Endothelial cell of umbilical vein (primary cell): ENCODE data around the gene RAPGEF3. TPM values are rescaled to one million over a fixed set of nuclear protein-coding genes. Genes with fewer than 3 reads are reported as not detected.

Source experiments
- BruUV-seq: library from RNA; stranded (reverse); fragments of 400-500 nt; replicated peaks from 2 replicates; lab custom pipeline; 2021; lab: Mats Ljungman, UMichigan
- CTCF ChIA-PET: fragments of 300-600, 350-600 bp; sonication (Branson Sonifier 250); formaldehyde crosslinking; loops from one replicate; lab custom pipeline; 2021; ENCODE audit warnings: antibody characterized with exemption, inconsistent platforms; lab: Charles Lee
- POLR2A ChIA-PET: fragments of 300-600, 350-600 bp; sonication (Branson Sonifier 250); formaldehyde crosslinking; loops from one replicate; lab custom pipeline; 2021; ENCODE audit warnings: antibody characterized with exemption, inconsistent platforms; lab: Charles Lee
- DNase-seq: peaks from one replicate; pipeline ENCODE4 v3.0.0-alpha.2; 2011; ENCODE audit warnings: low read depth, low spot score
- FAIRE-seq: peaks from 2 replicates; lab custom pipeline; 2011; peaks lifted over from hg19 to GRCh38; lab: Jason Lieb, UNC
- H2AFZ ChIP-seq: 2 replicates; pipeline ENCODE4 v1.6.0; 2012; ENCODE audit warnings: low read depth, low read length, control low read depth, inconsistent platforms
- H3K27ac ChIP-seq: 2 replicates; pipeline ENCODE4 v1.5.1; 2011; ENCODE audit warnings: low read depth, mild to moderate bottlenecking, control low read depth, low read length, moderate library complexity; ENCODE audit not compliant: insufficient read depth
- H3K27me3 ChIP-seq, 2 experiments: 2 replicates each; pipeline versions ENCODE4 v1.6.0 to v1.6.1; 2011; ENCODE audit warnings: low read length in 2 of 2, mixed read lengths in 1 of 2; ENCODE audit not compliant: control insufficient read depth in 2 of 2, insufficient read depth in 2 of 2
- H3K36me3 ChIP-seq, 2 experiments: 2 replicates in 1 of 2; 3 replicates in 1 of 2; pipeline ENCODE4 v1.5.1; 2011; ENCODE audit warnings: low read length in 2 of 2, mild to moderate bottlenecking in 1 of 2, moderate library complexity in 1 of 2; ENCODE audit not compliant: control insufficient read depth in 2 of 2, insufficient read depth in 2 of 2; ENCODE audit errors: extremely low read depth in 1 of 2
- H3K4me1 ChIP-seq: 3 replicates; pipeline ENCODE4 v1.5.1; 2011; ENCODE audit warnings: mild to moderate bottlenecking, low read length; ENCODE audit not compliant: control insufficient read depth, insufficient read depth; ENCODE audit errors: extremely low read depth
- H3K4me2 ChIP-seq: 2 replicates; pipeline ENCODE4 v1.6.1; 2011; ENCODE audit warnings: low read length, control low read depth, mixed read lengths; ENCODE audit not compliant: insufficient read depth
- H3K4me3 ChIP-seq, 3 experiments: fragments of 200-600 bp in 1 of 3; sonication (generic), shearing (Covaris generic) in 1 of 3; replicated peaks in 1 of 3; 2 replicates each; pipeline ENCODE4 v1.5.1; 2011 to 2016; ENCODE audit warnings: control low read depth in 3 of 3, low read length in 3 of 3, mild to moderate bottlenecking in 2 of 3, inconsistent platforms in 1 of 3, low read depth in 1 of 3, moderate library complexity in 1 of 3; ENCODE audit not compliant: insufficient read depth in 1 of 3
- H3K79me2 ChIP-seq: 2 replicates; pipeline ENCODE4 v1.6.0; 2012; ENCODE audit warnings: low read length, inconsistent platforms; ENCODE audit not compliant: control insufficient read depth, insufficient read depth
- H3K9ac ChIP-seq: replicated peaks from 2 replicates; pipeline ENCODE3; 2011; ENCODE audit warnings: low read length, control low read depth; ENCODE audit not compliant: insufficient read depth; ENCODE audit errors: extremely low read depth
- H3K9me1 ChIP-seq: replicated peaks from 3 replicates; pipeline ENCODE4 v1.6.0; 2011; ENCODE audit warnings: mild to moderate bottlenecking, low read length; ENCODE audit not compliant: control insufficient read depth, insufficient read depth; ENCODE audit errors: extremely low read depth
- H3K9me3 ChIP-seq: replicated peaks from 2 replicates; pipeline ENCODE4 v1.5.1; 2012; ENCODE audit warnings: low read length, inconsistent platforms; ENCODE audit not compliant: control insufficient read depth, insufficient read depth
- H4K20me1 ChIP-seq: replicated peaks from 2 replicates; pipeline ENCODE3; 2011; ENCODE audit warnings: mild to moderate bottlenecking, low read length; ENCODE audit not compliant: control insufficient read depth, insufficient read depth; ENCODE audit errors: extremely low read depth
- CTCF ChIP-seq, 2 donors: IDR thresholded peaks; 1 replicate in 1 of 2; 2 replicates in 1 of 2; pipeline ENCODE4 v1.5.1; 2011; ENCODE audit warnings: low read length in 2 of 2, mild to moderate bottlenecking in 2 of 2, moderate library complexity in 2 of 2, control low read depth in 1 of 2, inconsistent platforms in 1 of 2, low read depth in 1 of 2; ENCODE audit not compliant: insufficient read depth in 1 of 2; ENCODE audit errors: extremely low read depth in 1 of 2
- EZH2 ChIP-seq: IDR thresholded peaks from 2 replicates; pipeline ENCODE4 v1.6.1; 2012; ENCODE audit warnings: borderline replicate concordance, low read depth, mild to moderate bottlenecking, moderate library complexity, low read length, inconsistent platforms; ENCODE audit not compliant: severe bottlenecking
- FOS ChIP-seq: IDR thresholded peaks from 2 replicates; pipeline ENCODE4 v1.6.1; 2011; ENCODE audit warnings: mild to moderate bottlenecking, low read length, moderate library complexity, borderline replicate concordance; ENCODE audit not compliant: insufficient read depth
- GATA2 ChIP-seq: IDR thresholded peaks from 2 replicates; pipeline ENCODE4 v1.7.0; 2011; ENCODE audit warnings: low read depth, mild to moderate bottlenecking, moderate library complexity, mixed read lengths, low read length; ENCODE audit not compliant: insufficient read length, insufficient read depth
- JUN ChIP-seq: IDR thresholded peaks from 2 replicates; pipeline ENCODE4 v1.6.1; 2011; ENCODE audit warnings: borderline replicate concordance, low read depth; ENCODE audit not compliant: insufficient read length, insufficient read depth
- MYC ChIP-seq: IDR thresholded peaks from one replicate; pipeline ENCODE4 v1.6.1; 2011; ENCODE audit warnings: mild to moderate bottlenecking, low read depth, low read length
- POLR2A ChIP-seq: IDR thresholded peaks from 2 replicates; pipeline ENCODE4 v1.6.1; 2012; ENCODE audit warnings: low read depth, mild to moderate bottlenecking, control low read depth, low read length
- POLR2AphosphoS5 ChIP-seq: IDR thresholded peaks from 2 replicates; pipeline ENCODE4 v1.6.1; 2012; ENCODE audit warnings: low read depth, mild to moderate bottlenecking, control low read depth, low read length, moderate library complexity; ENCODE audit not compliant: insufficient read depth
- dilution Hi-C: fragments of 300-500 bp; cut with MboI; formaldehyde crosslinking; loops from one replicate; pipeline ENCODE4 v1.15.0; 2019; ENCODE audit warnings: low sequenced_read_pairs; ENCODE audit not compliant: extremely low pct_ligation_motif_present
- intact Hi-C: fragments of 100-400 bp; cut with micrococcal nuclease; formaldehyde crosslinking; loops from one replicate; pipeline ENCODE4 v1.10.0; 2022
- polyA plus RNA-seq, 4 experiments: library from polyadenylated mRNA; depleted of rRNA in 3 of 4; stranded (reverse) in 3 of 4; unstranded in 1 of 4; fragments of >200 nt; gene quantifications; 2 replicates each; pipeline versions ENCODE4 v1.2.1 to v1.2.3, GENCODE V29; 2011 to 2012; ENCODE audit warnings: missing spikeins in 1 of 4
- total RNA-seq: library from RNA; stranded (reverse); gene quantifications from 2 replicates; pipeline ENCODE4 v1.2.3, GENCODE V29; 2021
- TF ChIP-seq, protein P1 (sequence below): IDR thresholded peaks from 2 replicates; pipeline ENCODE4 v1.6.1; 2011; ENCODE audit not compliant: insufficient read depth, insufficient read length

RAPGEF3 gene
- total and polyA plus RNA-seq, 2 donors (not counting 3 experiments of a cell fraction or from before 2014, with no cell fraction given), result 34.5 to 55.1 TPM

DNA sequence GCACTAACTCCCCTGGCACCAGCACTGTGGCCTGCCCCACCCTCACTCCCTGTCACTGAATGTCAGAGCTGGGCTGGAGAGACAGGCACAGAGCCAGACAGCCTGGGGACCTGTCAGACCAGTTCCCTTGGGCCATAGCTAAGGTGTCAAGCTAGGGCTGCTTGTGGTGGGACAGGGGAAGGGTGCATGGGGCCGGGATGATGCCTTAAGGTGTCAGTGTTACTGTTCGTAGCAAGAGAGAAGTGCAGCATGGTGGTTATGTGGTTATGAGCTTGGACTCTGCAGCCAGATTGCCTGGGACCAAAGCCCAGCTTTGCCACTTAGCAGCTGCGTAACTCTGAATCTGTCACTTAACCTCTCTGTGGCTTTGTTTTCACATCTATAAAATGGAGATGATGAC is 3.8 kb downstream of the RAPGEF3 start:
- no peak for DNase-seq
- Histone ChIP-seq H3K4me1 (peaks cover 62% of the 10 kb centered on the region), H3K4me3 (no peak overlapping the region), H3K9me1 (no peaks in the 10 kb centered on the region), H3K4me2 (no peak overlapping the region), H3K36me3 (peaks cover under 1 to 20% of the 10 kb centered on the region in 2 experiments), H3K27ac (peak overlapping the region; percentile 9), H2AFZ (no peak overlapping the region), H3K9ac (no peak overlapping the region), H3K27me3 (no peaks in the 10 kb centered on the region), H3K9me3 (no peaks in the 10 kb centered on the region), H4K20me1 (no peaks in the 10 kb centered on the region), H3K79me2 (peaks cover 37% of the 10 kb centered on the region)
- intact Hi-C loops (loop anchor here (5.0 kb wide), 1 partner anchor 962 kb away; the partner anchor contains the start of gene CCNT1), dilution Hi-C loops (no loop called here)
- FAIRE-seq, result no peak
- BruUV-seq, result no TSS peak
- TF ChIP-seq, protein P1, sequence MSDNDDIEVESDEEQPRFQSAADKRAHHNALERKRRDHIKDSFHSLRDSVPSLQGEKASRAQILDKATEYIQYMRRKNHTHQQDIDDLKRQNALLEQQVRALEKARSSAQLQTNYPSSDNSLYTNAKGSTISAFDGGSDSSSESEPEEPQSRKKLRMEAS, result no peak
- TF ChIP-seq JUN, result no peak
- ChIA-PET CTCF (interaction anchor here (0.7 to 8.4 kb wide), 6 partner anchors 12 to 83 kb away, joined by 3 to 191 read pairs (median 8); no protein-coding TSS in a partner anchor), POLR2A (interaction anchor here (0.6 kb wide), 1 partner anchor 1108 kb away, joined by 9 read pairs; no protein-coding TSS in a partner anchor)

GRCh38 chr12:47754126-47754525 is 4.6 kb downstream of the RAPGEF3 start:
- H3K4me3 ChIP-seq, result no peak overlapping the region
- peak overlapping the region; percentile 31 for H3K4me2 ChIP-seq
- ChIA-PET POLR2A (interaction anchor here (0.6 kb wide), 1 partner anchor 1108 kb away, joined by 9 read pairs; no protein-coding TSS in a partner anchor), CTCF (interaction anchor here (1.0 to 8.4 kb wide), 5 partner anchors 12 to 84 kb away, joined by 3 to 191 read pairs (median 11); no protein-coding TSS in a partner anchor)
- H3K27ac ChIP-seq, result peak overlapping the region; percentile 70
- FAIRE-seq (no peak), DNase-seq (no peak)
- dilution Hi-C loops (no loop called here), intact Hi-C loops (no loop called here)
- no peak overlapping the region for H2AFZ ChIP-seq
- H3K27me3 ChIP-seq, result no peaks in the 10 kb centered on the region
- peaks cover 55% of the 10 kb centered on the region for H3K4me1 ChIP-seq
- BruUV-seq, result TSS peak; percentile 83
- no peaks in the 10 kb centered on the region for H4K20me1 ChIP-seq
- H3K9ac ChIP-seq, result no peak overlapping the region
- peaks cover 3 to 24% of the 10 kb centered on the region in 2 experiments for H3K36me3 ChIP-seq
- H3K79me2 ChIP-seq, result peaks cover 37% of the 10 kb centered on the region
- H3K9me3 ChIP-seq, result no peaks in the 10 kb centered on the region
- H3K9me1 ChIP-seq, result no peaks in the 10 kb centered on the region
- no peak for TF ChIP-seq POLR2A
- no peak for TF ChIP-seq CTCF (IDR thresholded peaks at IDR 0.05; ENCODE audit: extremely low read depth in 1 of 2, insufficient read depth in 1 of 2, low read depth in 1 of 2, low read length in 2 of 2)
- TF ChIP-seq JUN, result no peak
- TF ChIP-seq, protein P1, result no peak
- no peak for TF ChIP-seq FOS
- TF ChIP-seq POLR2AphosphoS5, result no peak
- TF ChIP-seq EZH2, result no peak
- TF ChIP-seq MYC, result no peak
- no peak for TF ChIP-seq GATA2
